ENCODE results near the gene TMEFF2. TPM values are rescaled to one million over a fixed set of nuclear protein-coding genes. Genes with fewer than 3 reads are reported as not detected.

The TMEFF2 gene
- total and polyA plus RNA-seq, 7 experiments from 2014 or later: not detected

- intact Hi-C loops (cut with micrococcal nuclease): no loop called here
- Mint-ChIP-seq H3K9me3 (peaks cover 0 to under 1% (median 0%) of the 10 kb centered on the region in 11 donors), H3K36me3 (no peaks in the 10 kb centered on the region), H3K4me3 (no peak overlapping the region), H3K27me3 (peaks cover 5 to 14% (median 7%) of the 10 kb centered on the region in 5 donors), H3K4me1 (no peaks in the 10 kb centered on the region), H3K27ac (no peak overlapping the region)
- Histone ChIP-seq H3K27ac (ENCODE audit: low read depth, low read length) (no peak overlapping the region), H3K4me3 (ENCODE audit: low read length) (no peak overlapping the region), H3K4me1 (ENCODE audit: control insufficient read depth in 2 of 2, insufficient read depth in 2 of 2, low read length in 2 of 2) (no peaks in the 10 kb centered on the region), H3K9me3 (ENCODE audit: control insufficient read depth in 2 of 3, low read length in 3 of 3) (no peaks in the 10 kb centered on the region), H3K36me3 (ENCODE audit: control insufficient read depth in 2 of 3, insufficient read depth in 3 of 3, low read length in 3 of 3) (no peaks in the 10 kb centered on the region), H3K27me3 (ENCODE audit: control insufficient read depth in 2 of 2, insufficient read depth in 2 of 2, low read length in 2 of 2) (no peaks in the 10 kb centered on the region)
- ChIA-PET CTCF (no interaction called here), POLR2A (no interaction called here)
- DNase-seq (no peak), ATAC-seq (no peak)
These were observed 171.7 kb downstream of the TMEFF2 start for GRCh38 chr2:192023006-192023405.

GRCh38 chr2:192017844-192018243, 176.9 kb downstream of the TMEFF2 start:
- no peak overlapping the region for H3K27ac Mint-ChIP-seq
- H3K27me3 ChIP-seq (ENCODE audit: control insufficient read depth in 2 of 2, insufficient read depth in 2 of 2, low read length in 2 of 2): no peaks in the 10 kb centered on the region
- no peak overlapping the region for H3K27ac ChIP-seq (ENCODE audit: low read depth, low read length)
- H3K36me3 ChIP-seq (ENCODE audit: control insufficient read depth in 2 of 3, insufficient read depth in 3 of 3, low read length in 3 of 3): no peaks in the 10 kb centered on the region
- no peaks in the 10 kb centered on the region for H3K9me3 Mint-ChIP-seq
- no peak overlapping the region for H3K4me3 Mint-ChIP-seq
- ChIA-PET CTCF (no interaction called here), POLR2A (no interaction called here)
- H3K36me3 Mint-ChIP-seq: no peaks in the 10 kb centered on the region
- no peaks in the 10 kb centered on the region for H3K4me1 ChIP-seq (ENCODE audit: control insufficient read depth in 2 of 2, insufficient read depth in 2 of 2, low read length in 2 of 2)
- ATAC-seq (no peak), DNase-seq (no peak)
- H3K27me3 Mint-ChIP-seq: peaks cover 4 to 16% (median 4%) of the 10 kb centered on the region in 5 donors
- H3K9me3 ChIP-seq (ENCODE audit: control insufficient read depth in 2 of 3, low read length in 3 of 3): no peaks in the 10 kb centered on the region
- H3K4me3 ChIP-seq (ENCODE audit: low read length): no peak overlapping the region
- intact Hi-C loops (cut with micrococcal nuclease): no loop called here
- H3K4me1 Mint-ChIP-seq: no peaks in the 10 kb centered on the region

- Histone ChIP-seq H3K36me3 (ENCODE audit: control insufficient read depth in 2 of 3, insufficient read depth in 3 of 3, low read length in 3 of 3) (no peaks in the 10 kb centered on the region), H3K27ac (ENCODE audit: low read depth, low read length) (no peak overlapping the region), H3K4me3 (ENCODE audit: low read length) (no peak overlapping the region), H3K9me3 (ENCODE audit: control insufficient read depth in 2 of 3, low read length in 3 of 3) (no peaks in the 10 kb centered on the region), H3K4me1 (ENCODE audit: control insufficient read depth in 2 of 2, insufficient read depth in 2 of 2, low read length in 2 of 2) (no peaks in the 10 kb centered on the region), H3K27me3 (ENCODE audit: control insufficient read depth in 2 of 2, insufficient read depth in 2 of 2, low read length in 2 of 2) (no peaks in the 10 kb centered on the region)
- DNase-seq (no peak), ATAC-seq (no peak)
- Mint-ChIP-seq H3K9me3 (no peaks in the 10 kb centered on the region), H3K36me3 (no peaks in the 10 kb centered on the region), H3K27me3 (peaks cover 4 to 9% (median 5%) of the 10 kb centered on the region in 5 donors), H3K4me1 (no peaks in the 10 kb centered on the region), H3K27ac (no peak overlapping the region), H3K4me3 (no peak overlapping the region)
- ChIA-PET CTCF (no interaction called here), POLR2A (no interaction called here)
- intact Hi-C loops (cut with micrococcal nuclease): no loop called here
These were observed 178.5 kb downstream of the TMEFF2 start for GRCh38 chr2:192016265-192016664.

GRCh38 chr2:192013211-192013610, 181.5 kb downstream of the TMEFF2 start:
- ATAC-seq: no peak
- ChIA-PET POLR2A (no interaction called here), CTCF (no interaction called here)
- no peak overlapping the region for H3K4me3 Mint-ChIP-seq
- H3K9me3 ChIP-seq (ENCODE audit: control insufficient read depth in 2 of 3, low read length in 3 of 3): no peaks in the 10 kb centered on the region
- no peaks in the 10 kb centered on the region for H3K4me1 ChIP-seq (ENCODE audit: control insufficient read depth in 2 of 2, insufficient read depth in 2 of 2, low read length in 2 of 2)
- DNase-seq: no peak
- H3K4me1 Mint-ChIP-seq: no peaks in the 10 kb centered on the region
- H3K36me3 Mint-ChIP-seq: no peaks in the 10 kb centered on the region
- H3K36me3 ChIP-seq (ENCODE audit: control insufficient read depth in 2 of 3, insufficient read depth in 3 of 3, low read length in 3 of 3): no peaks in the 10 kb centered on the region
- no peak overlapping the region for H3K27ac ChIP-seq (ENCODE audit: low read depth, low read length)
- H3K4me3 ChIP-seq (ENCODE audit: low read length): no peak overlapping the region
- H3K9me3 Mint-ChIP-seq: no peaks in the 10 kb centered on the region
- peaks cover 5 to 12% (median 6%) of the 10 kb centered on the region in 5 donors for H3K27me3 Mint-ChIP-seq
- no peaks in the 10 kb centered on the region for H3K27me3 ChIP-seq (ENCODE audit: control insufficient read depth in 2 of 2, insufficient read depth in 2 of 2, low read length in 2 of 2)
- H3K27ac Mint-ChIP-seq: no peak overlapping the region
- intact Hi-C loops (cut with micrococcal nuclease): no loop called here

GRCh38 chr2:192011196-192011595, 183.5 kb downstream of the TMEFF2 start:
- Mint-ChIP-seq H3K4me3 (no peak overlapping the region), H3K4me1 (no peaks in the 10 kb centered on the region), H3K9me3 (no peaks in the 10 kb centered on the region), H3K27ac (no peak overlapping the region), H3K36me3 (no peaks in the 10 kb centered on the region), H3K27me3 (peaks cover 0 to 13% (median 10%) of the 10 kb centered on the region in 5 donors)
- DNase-seq (no peak), ATAC-seq (no peak)
- H3K27ac ChIP-seq (ENCODE audit: low read depth, low read length): no peak overlapping the region
- no peaks in the 10 kb centered on the region for H3K36me3 ChIP-seq (ENCODE audit: control insufficient read depth in 2 of 3, insufficient read depth in 3 of 3, low read length in 3 of 3)
- no peaks in the 10 kb centered on the region for H3K27me3 ChIP-seq (ENCODE audit: control insufficient read depth in 2 of 2, insufficient read depth in 2 of 2, low read length in 2 of 2)
- CTCF ChIA-PET: no interaction called here
- POLR2A ChIA-PET: no interaction called here
- intact Hi-C loops (cut with micrococcal nuclease): no loop called here
- no peaks in the 10 kb centered on the region for H3K4me1 ChIP-seq (ENCODE audit: control insufficient read depth in 2 of 2, insufficient read depth in 2 of 2, low read length in 2 of 2)
- H3K9me3 ChIP-seq (ENCODE audit: control insufficient read depth in 2 of 3, low read length in 3 of 3): no peaks in the 10 kb centered on the region
- H3K4me3 ChIP-seq (ENCODE audit: low read length): no peak overlapping the region

GRCh38 chr2:192010073-192010472, 184.7 kb downstream of the TMEFF2 start:
- Mint-ChIP-seq H3K27me3 (peaks cover 0 to 18% (median 11%) of the 10 kb centered on the region in 5 donors), H3K27ac (no peak overlapping the region), H3K36me3 (no peaks in the 10 kb centered on the region), H3K4me1 (no peaks in the 10 kb centered on the region), H3K9me3 (no peaks in the 10 kb centered on the region), H3K4me3 (no peak overlapping the region)
- no peaks in the 10 kb centered on the region for H3K27me3 ChIP-seq (ENCODE audit: control insufficient read depth in 2 of 2, insufficient read depth in 2 of 2, low read length in 2 of 2)
- H3K4me1 ChIP-seq (ENCODE audit: control insufficient read depth in 2 of 2, insufficient read depth in 2 of 2, low read length in 2 of 2): no peaks in the 10 kb centered on the region
- intact Hi-C loops (cut with micrococcal nuclease): no loop called here
- ChIA-PET CTCF (interaction anchor here (0.6 kb wide), 1 partner anchor 13 kb away, joined by 3 read pairs; no protein-coding TSS in a partner anchor), POLR2A (no interaction called here)
- no peak for DNase-seq
- H3K27ac ChIP-seq (ENCODE audit: low read depth, low read length): no peak overlapping the region
- H3K4me3 ChIP-seq (ENCODE audit: low read length): no peak overlapping the region
- no peaks in the 10 kb centered on the region for H3K36me3 ChIP-seq (ENCODE audit: control insufficient read depth in 2 of 3, insufficient read depth in 3 of 3, low read length in 3 of 3)
- ATAC-seq: no peak
- H3K9me3 ChIP-seq (ENCODE audit: control insufficient read depth in 2 of 3, low read length in 3 of 3): no peaks in the 10 kb centered on the region

- intact Hi-C loops (cut with micrococcal nuclease): no loop called here
- Histone ChIP-seq H3K4me3 (ENCODE audit: low read length) (no peak overlapping the region), H3K36me3 (ENCODE audit: control insufficient read depth in 2 of 3, insufficient read depth in 3 of 3, low read length in 3 of 3) (no peaks in the 10 kb centered on the region), H3K27me3 (ENCODE audit: control insufficient read depth in 2 of 2, insufficient read depth in 2 of 2, low read length in 2 of 2) (no peaks in the 10 kb centered on the region), H3K4me1 (ENCODE audit: control insufficient read depth in 2 of 2, insufficient read depth in 2 of 2, low read length in 2 of 2) (no peaks in the 10 kb centered on the region), H3K9me3 (ENCODE audit: control insufficient read depth in 2 of 3, low read length in 3 of 3) (no peaks in the 10 kb centered on the region), H3K27ac (ENCODE audit: low read depth, low read length) (no peak overlapping the region)
- ChIA-PET POLR2A (no interaction called here), CTCF (no interaction called here)
- Mint-ChIP-seq H3K4me1 (no peaks in the 10 kb centered on the region), H3K9me3 (no peaks in the 10 kb centered on the region), H3K4me3 (no peak overlapping the region), H3K27me3 (peaks cover 5 to 29% (median 15%) of the 10 kb centered on the region in 5 donors), H3K36me3 (no peaks in the 10 kb centered on the region), H3K27ac (no peak overlapping the region)
- DNase-seq (no peak), ATAC-seq (no peak)
These were observed 187.0 kb downstream of the TMEFF2 start for GRCh38 chr2:192007581-192008228.

Data from naive thymus-derived CD4-positive, alpha-beta T cell (primary cell).